ENCODE results near the gene IDE.

IDE gene

GRCh38 chr10:92530891-92531535 lies 42.9 kb downstream of the IDE start:
- Histone ChIP-seq H3K9ac (ENCODE audit: low read depth, low read length) (no peak overlapping the region), H3K4me1 (ENCODE audit: insufficient read depth, low read length) (no peaks in the 10 kb centered on the region), H3K27ac (ENCODE audit: low read depth, low read length) (no peak overlapping the region), H3K27me3 (ENCODE audit: insufficient read depth, low read length) (no peaks in the 10 kb centered on the region), H3K9me3 (ENCODE audit: insufficient read depth, low read depth, low read length) (no peaks in the 10 kb centered on the region), H3K36me3 (ENCODE audit: insufficient read depth, low read length) (peaks cover 68% of the 10 kb centered on the region), H3K4me3 (ENCODE audit: low read length) (no peak overlapping the region)
- WGBS: 100% methylated on average over 2 of the region's 2 CpGs

GRCh38 chr10:92530421-92530820 lies 43.5 kb downstream of the IDE start:
- Histone ChIP-seq H3K27me3 (ENCODE audit: insufficient read depth, low read length) (no peaks in the 10 kb centered on the region), H3K36me3 (ENCODE audit: insufficient read depth, low read length) (peaks cover 62% of the 10 kb centered on the region), H3K9me3 (ENCODE audit: insufficient read depth, low read depth, low read length) (no peaks in the 10 kb centered on the region), H3K27ac (ENCODE audit: low read depth, low read length) (no peak overlapping the region), H3K4me3 (ENCODE audit: low read length) (no peak overlapping the region), H3K9ac (ENCODE audit: low read depth, low read length) (no peak overlapping the region), H3K4me1 (ENCODE audit: insufficient read depth, low read length) (no peaks in the 10 kb centered on the region)
- no CpG with 5 or more reads among the region's 1 CpG for WGBS

- H3K9me3 ChIP-seq (ENCODE audit: insufficient read depth, low read depth, low read length): no peaks in the 10 kb centered on the region
- H3K36me3 ChIP-seq (ENCODE audit: insufficient read depth, low read length): peaks cover 42% of the 10 kb centered on the region
- 93% methylated on average over 11 of the region's 11 CpGs for WGBS
- H3K4me1 ChIP-seq (ENCODE audit: insufficient read depth, low read length): no peaks in the 10 kb centered on the region
- H3K27ac ChIP-seq (ENCODE audit: low read depth, low read length): no peak overlapping the region
- no peak overlapping the region for H3K9ac ChIP-seq (ENCODE audit: low read depth, low read length)
- no peaks in the 10 kb centered on the region for H3K27me3 ChIP-seq (ENCODE audit: insufficient read depth, low read length)
- no peak overlapping the region for H3K4me3 ChIP-seq (ENCODE audit: low read length)
Observed at GRCh38 chr10:92527716-92528115, 46.2 kb downstream of the IDE start.

GRCh38 chr10:92523639-92524038 lies 50.3 kb downstream of the IDE start:
- Histone ChIP-seq H3K4me3 (ENCODE audit: low read length) (no peak overlapping the region), H3K4me1 (ENCODE audit: insufficient read depth, low read length) (no peaks in the 10 kb centered on the region), H3K9me3 (ENCODE audit: insufficient read depth, low read depth, low read length) (no peaks in the 10 kb centered on the region), H3K9ac (ENCODE audit: low read depth, low read length) (no peak overlapping the region), H3K27me3 (ENCODE audit: insufficient read depth, low read length) (no peaks in the 10 kb centered on the region), H3K27ac (ENCODE audit: low read depth, low read length) (no peak overlapping the region), H3K36me3 (ENCODE audit: insufficient read depth, low read length) (peaks cover 25% of the 10 kb centered on the region)
- WGBS: over 99% methylated on average over 3 of the region's 3 CpGs

- Histone ChIP-seq H3K4me3 (ENCODE audit: low read length) (no peak overlapping the region), H3K4me1 (ENCODE audit: insufficient read depth, low read length) (no peaks in the 10 kb centered on the region), H3K27me3 (ENCODE audit: insufficient read depth, low read length) (no peaks in the 10 kb centered on the region), H3K36me3 (ENCODE audit: insufficient read depth, low read length) (peaks cover 41% of the 10 kb centered on the region), H3K9me3 (ENCODE audit: insufficient read depth, low read depth, low read length) (no peaks in the 10 kb centered on the region), H3K9ac (ENCODE audit: low read depth, low read length) (no peak overlapping the region), H3K27ac (ENCODE audit: low read depth, low read length) (no peak overlapping the region)
- 40% methylated on average over 2 of the region's 3 CpGs for WGBS
Observed at GRCh38 chr10:92517034-92517655, 56.7 kb downstream of the IDE start.

GRCh38 chr10:92508866-92509265 lies 65.0 kb downstream of the IDE start:
- Histone ChIP-seq H3K9me3 (ENCODE audit: insufficient read depth, low read depth, low read length) (no peaks in the 10 kb centered on the region), H3K4me3 (ENCODE audit: low read length) (no peak overlapping the region), H3K27ac (ENCODE audit: low read depth, low read length) (no peak overlapping the region), H3K27me3 (ENCODE audit: insufficient read depth, low read length) (no peaks in the 10 kb centered on the region), H3K9ac (ENCODE audit: low read depth, low read length) (no peak overlapping the region), H3K4me1 (ENCODE audit: insufficient read depth, low read length) (no peaks in the 10 kb centered on the region), H3K36me3 (ENCODE audit: insufficient read depth, low read length) (peaks cover 83% of the 10 kb centered on the region)
- WGBS: 100% methylated on average over 1 of the region's 2 CpGs

GRCh38 chr10:92506336-92506735 lies 67.6 kb downstream of the IDE start:
- H3K36me3 ChIP-seq (ENCODE audit: insufficient read depth, low read length): peaks cover 80% of the 10 kb centered on the region
- H3K4me3 ChIP-seq (ENCODE audit: low read length): no peak overlapping the region
- H3K4me1 ChIP-seq (ENCODE audit: insufficient read depth, low read length): no peaks in the 10 kb centered on the region
- no peaks in the 10 kb centered on the region for H3K9me3 ChIP-seq (ENCODE audit: insufficient read depth, low read depth, low read length)
- H3K27me3 ChIP-seq (ENCODE audit: insufficient read depth, low read length): no peaks in the 10 kb centered on the region
- H3K9ac ChIP-seq (ENCODE audit: low read depth, low read length): no peak overlapping the region
- H3K27ac ChIP-seq (ENCODE audit: low read depth, low read length): no peak overlapping the region
- WGBS: 88% methylated on average over 1 of the region's 2 CpGs

GRCh38 chr10:92505044-92505443 lies 68.8 kb downstream of the IDE start:
- 98% methylated on average over 4 of the region's 5 CpGs for WGBS

GRCh38 chr10:92502296-92502808 lies 71.5 kb downstream of the IDE start:
- no peak overlapping the region for H3K27ac ChIP-seq (ENCODE audit: low read depth, low read length)
- no peaks in the 10 kb centered on the region for H3K9me3 ChIP-seq (ENCODE audit: insufficient read depth, low read depth, low read length)
- H3K27me3 ChIP-seq (ENCODE audit: insufficient read depth, low read length): no peaks in the 10 kb centered on the region
- WGBS: 93% methylated on average over 3 of the region's 5 CpGs
- H3K4me1 ChIP-seq (ENCODE audit: insufficient read depth, low read length): no peaks in the 10 kb centered on the region
- H3K36me3 ChIP-seq (ENCODE audit: insufficient read depth, low read length): peaks cover 68% of the 10 kb centered on the region
- no peak overlapping the region for H3K4me3 ChIP-seq (ENCODE audit: low read length)
- no peak overlapping the region for H3K9ac ChIP-seq (ENCODE audit: low read depth, low read length)

More at GRCh38 chr10:92505044-92505443, 68.8 kb downstream of the IDE start:
- no peaks in the 10 kb centered on the region for H3K27me3 ChIP-seq (ENCODE audit: insufficient read depth, low read length)
- no peak overlapping the region for H3K27ac ChIP-seq (ENCODE audit: low read depth, low read length)
- H3K9ac ChIP-seq (ENCODE audit: low read depth, low read length): no peak overlapping the region
- peaks cover 76% of the 10 kb centered on the region for H3K36me3 ChIP-seq (ENCODE audit: insufficient read depth, low read length)
- no peak overlapping the region for H3K4me3 ChIP-seq (ENCODE audit: low read length)
- no peaks in the 10 kb centered on the region for H3K9me3 ChIP-seq (ENCODE audit: insufficient read depth, low read depth, low read length)
- H3K4me1 ChIP-seq (ENCODE audit: insufficient read depth, low read length): no peaks in the 10 kb centered on the region

- Histone ChIP-seq H3K9me3 (ENCODE audit: insufficient read depth, low read depth, low read length) (no peaks in the 10 kb centered on the region), H3K9ac (ENCODE audit: low read depth, low read length) (no peak overlapping the region), H3K4me3 (ENCODE audit: low read length) (no peak overlapping the region), H3K27me3 (ENCODE audit: insufficient read depth, low read length) (no peaks in the 10 kb centered on the region), H3K27ac (ENCODE audit: low read depth, low read length) (no peak overlapping the region), H3K36me3 (ENCODE audit: insufficient read depth, low read length) (peaks cover 56% of the 10 kb centered on the region), H3K4me1 (ENCODE audit: insufficient read depth, low read length) (no peaks in the 10 kb centered on the region)
- WGBS: 100% methylated on average over 1 of the region's 1 CpG
Observed at GRCh38 chr10:92493362-92493761, 80.5 kb downstream of the IDE start.

- Histone ChIP-seq H3K4me3 (ENCODE audit: low read length) (no peak overlapping the region), H3K27ac (ENCODE audit: low read depth, low read length) (no peak overlapping the region), H3K27me3 (ENCODE audit: insufficient read depth, low read length) (no peaks in the 10 kb centered on the region), H3K9me3 (ENCODE audit: insufficient read depth, low read depth, low read length) (no peaks in the 10 kb centered on the region), H3K36me3 (ENCODE audit: insufficient read depth, low read length) (peaks cover 59% of the 10 kb centered on the region), H3K9ac (ENCODE audit: low read depth, low read length) (no peak overlapping the region), H3K4me1 (ENCODE audit: insufficient read depth, low read length) (no peaks in the 10 kb centered on the region)
- 96% methylated on average over 6 of the region's 6 CpGs for WGBS
Observed at GRCh38 chr10:92492748-92493240, 81.1 kb downstream of the IDE start.
